Thyroid gland (tissue), 4 donors: ENCODE data around the gene C1orf167. TPM values are rescaled to one million over a fixed set of nuclear protein-coding genes. Genes with fewer than 3 reads are reported as not detected.

ENCODE experiments used
- DNase-seq, 2 donors: peaks; one replicate each; pipeline ENCODE4 v3.0.0-alpha.2; 2019
- H3K27ac ChIP-seq, 3 donors: fragments of 200-600 bp; sonication (generic); 1 replicate in 2 of 3; 2 replicates in 1 of 3; pipeline ENCODE4 v1.5.1; 2016 to 2019; ENCODE audit warnings: mild to moderate bottlenecking in 1 of 3, moderate library complexity in 1 of 3
- H3K27me3 ChIP-seq: fragments of 200-600 bp; sonication (generic); one replicate; pipeline ENCODE4 v1.5.1; 2019
- H3K36me3 ChIP-seq, 2 donors: fragments of 200-600 bp; sonication (generic); one replicate each; pipeline ENCODE4 v1.5.1; 2016 to 2019
- H3K4me1 ChIP-seq, 2 donors: fragments of 200-600 bp; sonication (generic); one replicate each; pipeline ENCODE4 v1.5.1; 2017 to 2019
- H3K4me3 ChIP-seq, 3 donors: fragments of 200-600 bp; sonication (generic); replicated peaks in 1 of 3; 1 replicate in 2 of 3; 2 replicates in 1 of 3; pipeline ENCODE4 v1.5.1; 2016; ENCODE audit warnings: mild to moderate bottlenecking in 1 of 3
- H3K9me3 ChIP-seq: fragments of 200-600 bp; sonication (generic); one replicate; pipeline ENCODE4 v1.5.1; 2017
- POLR2A ChIP-seq, 2 donors: fragments of 450-650 bp; IDR thresholded peaks; one replicate each; pipeline ENCODE4 v1.6.1; 2017; ENCODE audit warnings: antibody characterized with exemption in 2 of 2, mild to moderate bottlenecking in 2 of 2, moderate library complexity in 1 of 2
- WGBS, 2 donors: methylation state at CpG; one replicate each; pipeline ENCODE4 v1.1.5; 2017; 5-methylcytosine and 5-hydroxymethylcytosine counted together
- intact Hi-C: fragments of 100-400 bp; cut with DNase I; formaldehyde crosslinking; loops from one replicate; pipeline ENCODE4 v1.15.1; 2023
- total RNA-seq, 4 donors: library from RNA; depleted of rRNA; stranded (reverse); fragments of >200 nt; gene quantifications; one replicate each; pipeline ENCODE4 v1.2.3, GENCODE V29; 2016
- TF ChIP-seq, protein P1 (sequence below), 6 experiments: fragments of 200-600 bp in 3 of 6; fragments of 450-650 bp in 3 of 6; sonication (generic) in 3 of 6; IDR thresholded peaks; one replicate each; pipeline ENCODE4 v1.5.1; 2016 to 2019; ENCODE audit warnings: antibody characterized with exemption in 6 of 6, mild to moderate bottlenecking in 2 of 6, inconsistent platforms in 1 of 6, moderate library complexity in 1 of 6

C1orf167 gene
- total RNA-seq, 4 donors from 2014 or later: 0.22 to 6.3 TPM; not detected in 2

GRCh38 chr1:11725616-11726015 lies 36.4 kb upstream of the C1orf167 start:
- DNase-seq: no peak
- H3K36me3 ChIP-seq: no peaks in the 10 kb centered on the region
- TF ChIP-seq, protein P1, sequence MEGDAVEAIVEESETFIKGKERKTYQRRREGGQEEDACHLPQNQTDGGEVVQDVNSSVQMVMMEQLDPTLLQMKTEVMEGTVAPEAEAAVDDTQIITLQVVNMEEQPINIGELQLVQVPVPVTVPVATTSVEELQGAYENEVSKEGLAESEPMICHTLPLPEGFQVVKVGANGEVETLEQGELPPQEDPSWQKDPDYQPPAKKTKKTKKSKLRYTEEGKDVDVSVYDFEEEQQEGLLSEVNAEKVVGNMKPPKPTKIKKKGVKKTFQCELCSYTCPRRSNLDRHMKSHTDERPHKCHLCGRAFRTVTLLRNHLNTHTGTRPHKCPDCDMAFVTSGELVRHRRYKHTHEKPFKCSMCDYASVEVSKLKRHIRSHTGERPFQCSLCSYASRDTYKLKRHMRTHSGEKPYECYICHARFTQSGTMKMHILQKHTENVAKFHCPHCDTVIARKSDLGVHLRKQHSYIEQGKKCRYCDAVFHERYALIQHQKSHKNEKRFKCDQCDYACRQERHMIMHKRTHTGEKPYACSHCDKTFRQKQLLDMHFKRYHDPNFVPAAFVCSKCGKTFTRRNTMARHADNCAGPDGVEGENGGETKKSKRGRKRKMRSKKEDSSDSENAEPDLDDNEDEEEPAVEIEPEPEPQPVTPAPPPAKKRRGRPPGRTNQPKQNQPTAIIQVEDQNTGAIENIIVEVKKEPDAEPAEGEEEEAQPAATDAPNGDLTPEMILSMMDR (IDR thresholded peaks at IDR 0.05): no peak
- TF ChIP-seq POLR2A (IDR thresholded peaks at IDR 0.05): no peak
- 85 to 91% methylated on average over 5 of the region's 5 CpGs for whole genome bisulfite sequencing, 2 donors
- intact Hi-C loops: no loop called here
- H3K9me3 ChIP-seq: no peaks in the 10 kb centered on the region
- H3K27ac ChIP-seq: no peak overlapping the region
- no peaks in the 10 kb centered on the region for H3K27me3 ChIP-seq
- peaks cover 0 to 8% of the 10 kb centered on the region in 2 donors for H3K4me1 ChIP-seq
- H3K4me3 ChIP-seq: no peak overlapping the region

DNA sequence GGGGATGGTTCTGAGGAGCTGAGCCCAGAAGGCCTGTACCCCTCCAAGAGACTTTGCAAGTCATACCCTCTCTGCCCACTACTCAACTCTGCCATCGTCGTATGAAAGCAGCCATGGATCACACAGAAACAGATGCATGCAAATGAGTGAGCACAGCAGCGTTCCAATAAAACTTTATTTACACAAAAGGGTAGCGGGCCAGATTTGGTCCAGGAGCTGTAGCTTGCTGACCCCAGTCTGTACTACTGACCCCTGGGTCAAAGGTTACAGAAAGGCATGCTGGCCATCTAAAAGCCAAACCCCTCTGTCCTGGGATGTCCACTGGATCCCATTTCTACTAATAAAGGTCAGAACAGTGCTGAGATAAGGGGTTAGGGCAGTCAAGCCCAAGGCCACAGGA lies 34.9 kb upstream of the C1orf167 start:
- Histone ChIP-seq H3K4me1 (peaks cover 0 to 16% of the 10 kb centered on the region in 2 donors), H3K4me3 (no peak overlapping the region), H3K9me3 (no peaks in the 10 kb centered on the region), H3K27ac (no peak overlapping the region), H3K27me3 (no peaks in the 10 kb centered on the region), H3K36me3 (no peaks in the 10 kb centered on the region)
- DNase-seq: no peak
- TF ChIP-seq, protein P1 (IDR thresholded peaks at IDR 0.05): no peak
- no peak for TF ChIP-seq POLR2A (IDR thresholded peaks at IDR 0.05)
- intact Hi-C loops: no loop called here
- WGBS, 2 donors: 92 to 98% methylated on average over 4 of the region's 4 CpGs

- Histone ChIP-seq H3K4me3 (no peak overlapping the region), H3K4me1 (peaks cover 0 to 19% of the 10 kb centered on the region in 2 donors), H3K9me3 (no peaks in the 10 kb centered on the region), H3K27ac (no peak overlapping the region), H3K27me3 (no peaks in the 10 kb centered on the region), H3K36me3 (no peaks in the 10 kb centered on the region)
- 98 to 100% methylated on average over 4 of the region's 4 CpGs for WGBS, 2 donors
- intact Hi-C loops: no loop called here
- TF ChIP-seq POLR2A (IDR thresholded peaks at IDR 0.05): no peak
- TF ChIP-seq, protein P1 (IDR thresholded peaks at IDR 0.05): no peak
- no peak for DNase-seq
These were observed 33.7 kb upstream of the C1orf167 start for GRCh38 chr1:11728126-11728806.

DNA sequence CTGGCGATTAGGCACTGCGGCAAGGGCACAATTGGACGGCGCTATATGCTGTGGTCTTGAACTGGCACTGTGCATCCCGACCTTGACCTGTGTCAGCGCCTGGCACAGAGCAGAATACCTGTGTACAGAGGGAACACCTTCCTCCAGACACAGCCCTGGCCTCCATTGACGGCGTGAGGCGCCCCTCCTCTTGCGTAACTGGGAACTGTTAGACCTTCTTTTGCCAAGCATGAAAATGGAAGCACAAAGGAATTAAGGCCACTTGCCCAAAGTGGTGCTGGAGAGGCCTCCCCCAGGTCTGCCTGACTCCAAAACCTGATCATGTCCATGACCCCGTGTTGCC lies 32.9 kb upstream of the C1orf167 start:
- 93 to 94% methylated on average over 10 to 11 of the region's 11 CpGs for WGBS, 2 donors
- intact Hi-C loops: no loop called here
- no peak overlapping the region for H3K27ac ChIP-seq

More for the DNA sequence above, 32.9 kb upstream of the C1orf167 start:
- no peaks in the 10 kb centered on the region for H3K27me3 ChIP-seq
- H3K4me1 ChIP-seq: peaks cover 0 to 19% of the 10 kb centered on the region in 2 donors
- DNase-seq: no peak
- no peak overlapping the region for H3K4me3 ChIP-seq
- no peak for TF ChIP-seq POLR2A (IDR thresholded peaks at IDR 0.05)
- TF ChIP-seq, protein P1 (IDR thresholded peaks at IDR 0.05): no peak
- no peaks in the 10 kb centered on the region for H3K9me3 ChIP-seq
- H3K36me3 ChIP-seq: no peaks in the 10 kb centered on the region
